Measurements from ENCODE around the gene DIP2C. TPM values are rescaled to one million over a fixed set of nuclear protein-coding genes. Genes with fewer than 3 reads are reported as not detected.

DIP2C gene
- total and polyA plus RNA-seq, 2 experiments from 2014 or later = 9.1 to 15.8 TPM

- peak in 1 of 2 donors; percentile 8 for DNase-seq (ENCODE audit: low read depth in 1 of 2, low spot score in 1 of 2)
- Histone ChIP-seq H3K9me3 (ENCODE audit: low read depth) (no peaks in the 10 kb centered on the region), H3K4me3 (no peak overlapping the region), H3K27ac (no peak overlapping the region), H3K27me3 (no peaks in the 10 kb centered on the region), H3K36me3 (no peaks in the 10 kb centered on the region), H3K4me1 (ENCODE audit: low read depth) (no peaks in the 10 kb centered on the region)
- TF ChIP-seq CTCF (IDR thresholded peaks at IDR 0.05; ENCODE audit: low read depth, low read length) = no peak
Measured at GRCh38 chr10:727162-727790, 37.8 kb upstream of the DIP2C start.

- H3K27ac ChIP-seq = no peak overlapping the region
- no peaks in the 10 kb centered on the region for H3K9me3 ChIP-seq (ENCODE audit: low read depth)
- no peak for DNase-seq (ENCODE audit: low read depth in 1 of 2, low spot score in 1 of 2)
Measured at GRCh38 chr10:725786-726185, 36.3 kb upstream of the DIP2C start.

GRCh38 chr10:725302-725701 is 35.8 kb upstream of the DIP2C start:
- no peaks in the 10 kb centered on the region for H3K27me3 ChIP-seq
- no peaks in the 10 kb centered on the region for H3K4me1 ChIP-seq (ENCODE audit: low read depth)
- TF ChIP-seq CTCF (IDR thresholded peaks at IDR 0.05; ENCODE audit: low read depth, low read length) = no peak
- H3K9me3 ChIP-seq (ENCODE audit: low read depth) = no peaks in the 10 kb centered on the region
- no peak overlapping the region for H3K4me3 ChIP-seq
- no peak overlapping the region for H3K27ac ChIP-seq
- no peak for DNase-seq (ENCODE audit: low read depth in 1 of 2, low spot score in 1 of 2)
- no peaks in the 10 kb centered on the region for H3K36me3 ChIP-seq

More at GRCh38 chr10:725786-726185, 36.3 kb upstream of the DIP2C start:
- H3K4me3 ChIP-seq = no peak overlapping the region
- H3K36me3 ChIP-seq = no peaks in the 10 kb centered on the region
- H3K4me1 ChIP-seq (ENCODE audit: low read depth) = no peaks in the 10 kb centered on the region
- TF ChIP-seq CTCF (IDR thresholded peaks at IDR 0.05; ENCODE audit: low read depth, low read length) = no peak
- H3K27me3 ChIP-seq = no peaks in the 10 kb centered on the region

- Histone ChIP-seq H3K4me3 (no peak overlapping the region), H3K4me1 (ENCODE audit: low read depth) (no peaks in the 10 kb centered on the region), H3K9me3 (ENCODE audit: low read depth) (no peaks in the 10 kb centered on the region), H3K36me3 (no peaks in the 10 kb centered on the region), H3K27ac (no peak overlapping the region), H3K27me3 (no peaks in the 10 kb centered on the region)
- no peak for TF ChIP-seq CTCF (IDR thresholded peaks at IDR 0.05; ENCODE audit: low read depth, low read length)
- no peak for DNase-seq (ENCODE audit: low read depth in 1 of 2, low spot score in 1 of 2)
Measured at GRCh38 chr10:723973-724372, 34.5 kb upstream of the DIP2C start.

- H3K4me1 ChIP-seq (ENCODE audit: low read depth) = no peaks in the 10 kb centered on the region
- no peak overlapping the region for H3K4me3 ChIP-seq
- no peak for TF ChIP-seq CTCF (IDR thresholded peaks at IDR 0.05; ENCODE audit: low read depth, low read length)
- no peaks in the 10 kb centered on the region for H3K9me3 ChIP-seq (ENCODE audit: low read depth)
- no peak for DNase-seq (ENCODE audit: low read depth in 1 of 2, low spot score in 1 of 2)
- no peak overlapping the region for H3K27ac ChIP-seq
- no peaks in the 10 kb centered on the region for H3K36me3 ChIP-seq
- no peaks in the 10 kb centered on the region for H3K27me3 ChIP-seq
Measured at GRCh38 chr10:722281-723060, 33.0 kb upstream of the DIP2C start.
